OCI-LY7 (cell line): ENCODE results near the gene NKG7.
A peak's percentile ranks its signal among the peaks of the same experiment; 100 is the strongest.

ENCODE experiments used
- CTCF ChIP-seq: fragments of 200-600 bp; sonication (generic); conservative IDR thresholded peaks from 2 replicates; pipeline ENCODE4 v1.5.1; 2014; ENCODE audit warnings: mild to moderate bottlenecking, antibody characterized with exemption, low read length, moderate library complexity, mixed read lengths
- EZH2phosphoT487 ChIP-seq: fragments of 200-600 bp; sonication (generic); IDR thresholded peaks from 2 replicates; pipeline ENCODE4 v1.6.1; 2018; ENCODE audit warnings: low read depth, borderline replicate concordance, mild to moderate bottlenecking, mixed run types, antibody characterized with exemption, low read length, moderate library complexity, mixed read lengths

- TF ChIP-seq CTCF (peak; percentile 84), EZH2phosphoT487 (no peak)
These were observed 35.2 kb upstream of the NKG7 start for GRCh38 chr19:51407511-51408131.
